H1 (cell line): ENCODE measurements around the gene ITIH4. TPM values are rescaled to one million over a fixed set of nuclear protein-coding genes. Genes with fewer than 3 reads are reported as not detected.

Source experiments
- CTCF ChIA-PET: fragments of 300-600 bp; sonication (Branson Sonifier 250); formaldehyde crosslinking; loops from one replicate; lab custom pipeline; 2021; ENCODE audit not compliant: partially characterized antibody; lab: Charles Lee
- POLR2A ChIA-PET: fragments of 300-600 bp; sonication (Branson Sonifier 250); formaldehyde crosslinking; loops from one replicate; lab custom pipeline; 2021; ENCODE audit warnings: inconsistent platforms; ENCODE audit not compliant: partially characterized antibody; lab: Charles Lee
- DNase-seq, 2 experiments: peaks; one replicate each; pipeline versions ENCODE4 v3.0.0 to v3.0.0-alpha.2; 2010 to 2022; ENCODE audit warnings: low spot score in 2 of 2, low read depth in 1 of 2, mixed read lengths in 1 of 2
- FAIRE-seq: peaks from 2 replicates; lab custom pipeline; 2011; peaks lifted over from hg19 to GRCh38; lab: Jason Lieb, UNC
- H2AFZ ChIP-seq: 2 replicates; pipeline ENCODE4 v1.8.1; 2012; ENCODE audit warnings: low read length, inconsistent platforms
- H2AK5ac ChIP-seq: 2 replicates; pipeline ENCODE4 v1.6.1; 2013; ENCODE audit warnings: low read depth, low read length
- H2BK120ac ChIP-seq: replicated peaks from 2 replicates; pipeline ENCODE3; 2013; ENCODE audit warnings: low read depth, low read length, inconsistent platforms
- H2BK12ac ChIP-seq: 2 replicates; pipeline ENCODE4 v1.6.1; 2013; ENCODE audit warnings: low read depth, low read length
- H2BK15ac ChIP-seq: 2 replicates; pipeline ENCODE4 v1.6.1; 2013; ENCODE audit warnings: low read length
- H2BK20ac ChIP-seq: 2 replicates; pipeline ENCODE4 v1.6.1; 2013; ENCODE audit warnings: low read length
- H2BK5ac ChIP-seq: 2 replicates; pipeline ENCODE4 v1.6.1; 2013; ENCODE audit warnings: low read depth, low read length
- H3K14ac ChIP-seq: 2 replicates; pipeline ENCODE4 v1.6.1; 2013; ENCODE audit warnings: inconsistent platforms; ENCODE audit not compliant: insufficient read length
- H3K18ac ChIP-seq: 2 replicates; pipeline ENCODE4 v1.6.1; 2013; ENCODE audit warnings: low read length; ENCODE audit errors: extremely low read depth
- H3K23ac ChIP-seq: 2 replicates; pipeline ENCODE4 v1.6.1; 2013; ENCODE audit warnings: inconsistent platforms; ENCODE audit not compliant: insufficient read length
- H3K23me2 ChIP-seq: 2 replicates; pipeline ENCODE4 v1.6.1; 2013; ENCODE audit warnings: low read depth, low read length
- H3K27ac ChIP-seq: 2 replicates; pipeline ENCODE4 v1.6.1; 2011; ENCODE audit warnings: low read depth, low read length, inconsistent platforms
- H3K27me3 ChIP-seq, 4 experiments: replicated peaks in 1 of 4; 1 replicate in 1 of 4; 2 replicates in 3 of 4; pipeline versions ENCODE4 v1.6.1 to v1.8.1; 2011 to 2013; ENCODE audit warnings: low read length in 3 of 4, mild to moderate bottlenecking in 3 of 4, inconsistent platforms in 2 of 4, mixed read lengths in 2 of 4, moderate library complexity in 1 of 4; ENCODE audit not compliant: control insufficient read depth in 3 of 4, insufficient read depth in 3 of 4; ENCODE audit errors: extremely low read depth in 1 of 4
- H3K36me3 ChIP-seq, 4 experiments: 2 replicates each; pipeline versions ENCODE4 v1.6.1 to v1.8.1; 2011 to 2013; ENCODE audit warnings: mild to moderate bottlenecking in 4 of 4, low read length in 3 of 4, moderate library complexity in 2 of 4, control low read depth in 1 of 4, inconsistent platforms in 1 of 4; ENCODE audit not compliant: insufficient read depth in 4 of 4, control insufficient read depth in 2 of 4
- H3K4ac ChIP-seq: replicated peaks from 2 replicates; pipeline ENCODE3; 2013; ENCODE audit warnings: low read length, low read depth, mixed read lengths, inconsistent platforms; ENCODE audit not compliant: insufficient read length
- H3K4me1 ChIP-seq, 4 experiments: replicated peaks in 1 of 4; 1 replicate in 1 of 4; 2 replicates in 3 of 4; pipeline versions ENCODE4 v1.6.1 to v1.8.1; 2011 to 2013; ENCODE audit warnings: low read length in 3 of 4, inconsistent platforms in 2 of 4, mixed read lengths in 1 of 4; ENCODE audit not compliant: insufficient read depth in 4 of 4, control insufficient read depth in 3 of 4
- H3K4me2 ChIP-seq, 2 experiments: 2 replicates each; pipeline versions ENCODE4 v1.6.1 to v1.8.1; 2011 to 2013; ENCODE audit warnings: low read depth in 2 of 2, low read length in 2 of 2, control low read depth in 1 of 2, inconsistent platforms in 1 of 2, mild to moderate bottlenecking in 1 of 2; ENCODE audit not compliant: insufficient read depth in 1 of 2
- H3K4me3 ChIP-seq, 4 experiments: fragments of 200-600, 300-600 bp in 1 of 4; sonication (generic), shearing (Covaris generic), sonication (Bioruptor Twin) in 1 of 4; 2 replicates each; pipeline versions ENCODE4 v1.5.1 to v1.8.1; 2011 to 2016; ENCODE audit warnings: low read length in 4 of 4, low read depth in 3 of 4, control low read depth in 2 of 4, inconsistent platforms in 2 of 4, mild to moderate bottlenecking in 2 of 4, mixed read lengths in 1 of 4, moderate library complexity in 1 of 4; ENCODE audit not compliant: insufficient read depth in 2 of 4; ENCODE audit errors: extremely low read depth in 1 of 4
- H3K56ac ChIP-seq: replicated peaks from 2 replicates; pipeline ENCODE3; 2013; ENCODE audit warnings: low read depth, mild to moderate bottlenecking, mixed read lengths, low read length, inconsistent platforms; ENCODE audit not compliant: insufficient read length
- H3K79me1 ChIP-seq: 2 replicates; pipeline ENCODE4 v1.6.1; 2013; ENCODE audit warnings: low read depth, low read length, control low read depth
- H3K79me2 ChIP-seq, 2 experiments: 2 replicates each; pipeline versions ENCODE4 v1.6.1 to v1.8.1; 2012 to 2013; ENCODE audit warnings: low read length in 2 of 2, mild to moderate bottlenecking in 2 of 2, inconsistent platforms in 1 of 2; ENCODE audit not compliant: insufficient read depth in 2 of 2, control insufficient read depth in 1 of 2
- H3K9ac ChIP-seq, 4 experiments: replicated peaks in 1 of 4; 1 replicate in 1 of 4; 2 replicates in 3 of 4; pipeline versions ENCODE4 v1.6.1 to v1.8.1; 2011 to 2013; ENCODE audit warnings: low read depth in 3 of 4, low read length in 3 of 4, control low read depth in 2 of 4, mild to moderate bottlenecking in 2 of 4, moderate library complexity in 2 of 4, inconsistent platforms in 1 of 4; ENCODE audit errors: extremely low read depth in 1 of 4
- H3K9me3 ChIP-seq, 2 experiments: 2 replicates each; pipeline versions ENCODE4 v1.6.1 to v1.8.1; 2012 to 2013; ENCODE audit warnings: mild to moderate bottlenecking in 2 of 2, moderate library complexity in 2 of 2, control low read depth in 1 of 2, inconsistent platforms in 1 of 2, low read depth in 1 of 2, low read length in 1 of 2, mixed read lengths in 1 of 2; ENCODE audit not compliant: insufficient read depth in 2 of 2
- H4K20me1 ChIP-seq, 2 experiments: replicated peaks in 1 of 2; 2 replicates each; pipeline versions ENCODE3 to v1.8.1; 2011 to 2013; ENCODE audit warnings: inconsistent platforms in 2 of 2, low read length in 2 of 2, mild to moderate bottlenecking in 1 of 2; ENCODE audit not compliant: insufficient read depth in 2 of 2, control insufficient read depth in 1 of 2
- H4K5ac ChIP-seq: 2 replicates; pipeline ENCODE4 v1.6.1; 2013; ENCODE audit warnings: low read length, low read depth, mixed read lengths, inconsistent platforms; ENCODE audit not compliant: insufficient read length
- H4K8ac ChIP-seq: 2 replicates; pipeline ENCODE4 v1.8.0; 2013; ENCODE audit warnings: mild to moderate bottlenecking, moderate library complexity, low read length, inconsistent platforms; ENCODE audit not compliant: insufficient read depth; ENCODE audit errors: extremely low read depth
- H4K91ac ChIP-seq: replicated peaks from 2 replicates; pipeline ENCODE3; 2013; ENCODE audit warnings: low read length, mixed read lengths, inconsistent platforms; ENCODE audit not compliant: insufficient read length
- ASH2L ChIP-seq: fragments of 200-600, 300-600 bp; sonication (generic); IDR thresholded peaks from one replicate; pipeline ENCODE4 v1.7.1; 2017; ENCODE audit warnings: low read length
- CREB1 ChIP-seq: IDR thresholded peaks from 2 replicates; pipeline ENCODE4 v1.6.1; 2012; ENCODE audit warnings: inconsistent platforms
- EGR1 ChIP-seq: IDR thresholded peaks from 2 replicates; pipeline ENCODE4 v1.6.1; 2011; ENCODE audit warnings: low read depth, low read length, borderline replicate concordance
- JUN ChIP-seq: IDR thresholded peaks from 2 replicates; pipeline ENCODE4 v1.6.1; 2011; ENCODE audit warnings: low read depth, mild to moderate bottlenecking, improper control_type of control experiment, low read length
- KDM4A ChIP-seq: IDR thresholded peaks from one replicate; pipeline ENCODE4 v1.7.1; 2012; ENCODE audit warnings: low read depth, mild to moderate bottlenecking, moderate library complexity, low read length, inconsistent platforms; ENCODE audit not compliant: severe bottlenecking
- POLR2A ChIP-seq, 2 experiments: IDR thresholded peaks; 1 replicate in 1 of 2; 2 replicates in 1 of 2; pipeline ENCODE4 v1.6.1; 2011; ENCODE audit warnings: low read depth in 2 of 2, low read length in 2 of 2, mild to moderate bottlenecking in 2 of 2; ENCODE audit errors: control extremely low read depth in 1 of 2
- POU5F1 ChIP-seq: IDR thresholded peaks from 2 replicates; pipeline ENCODE4 v1.6.1; 2011; ENCODE audit warnings: low read depth, mild to moderate bottlenecking, low read length, moderate library complexity
- TAF7 ChIP-seq: optimal IDR thresholded peaks from 2 replicates; pipeline ENCODE3; 2011; ENCODE audit warnings: low read depth, mild to moderate bottlenecking, inconsistent platforms, low read length, moderate library complexity, borderline replicate concordance
- YY1 ChIP-seq: IDR thresholded peaks from 2 replicates; pipeline ENCODE4 v1.6.1; 2011; ENCODE audit warnings: low read depth, mild to moderate bottlenecking, low read length
- ZNF274 ChIP-seq: IDR thresholded peaks from 2 replicates; pipeline ENCODE4 v1.7.0; 2012; ENCODE audit warnings: low read length, borderline replicate concordance; ENCODE audit errors: extremely low read depth
- WGBS, 2 experiments: shearing (Covaris generic) in 1 of 2; methylation state at CpG; one replicate each; pipeline versions ENCODE4 v1.1.6 to v1.1.7; 2013 to 2015; ENCODE audit warnings: low lambda C conversion rate in 2 of 2, mixed read lengths in 2 of 2, inconsistent platforms in 1 of 2, low coverage in 1 of 2, missing lambda C conversion rate in 1 of 2; ENCODE audit not compliant: insufficient replicate concordance in 2 of 2, insufficient coverage in 1 of 2, insufficient read length in 1 of 2; ENCODE audit errors: extremely low coverage in 1 of 2, missing lambda C conversion rate in 1 of 2; 5-methylcytosine and 5-hydroxymethylcytosine counted together
- polyA plus RNA-seq, 7 experiments: library from polyadenylated mRNA; depleted of rRNA in 3 of 7; stranded (reverse) in 5 of 7; unstranded in 2 of 7; fragments of >200 nt in 5 of 7; fragments of 200-250 nt in 2 of 7; gene quantifications; 1 replicate in 5 of 7; 2 replicates in 1 of 7; 4 replicates in 1 of 7; pipeline versions ENCODE4 v1.2.1 to v1.2.3, GENCODE V29; 2011 to 2013; ENCODE audit warnings: missing spikeins in 2 of 7, mixed read lengths in 2 of 7
- total RNA-seq: library from RNA; stranded (reverse); fragmentation: NEBNext Ultra II Directional; extraction: Animal tissue kit (Norgen Biotek cat#: 25700); gene quantifications from 2 replicates; pipeline ENCODE4 v1.2.1, GENCODE V29; 2021
- TF ChIP-seq, protein P1 (sequence below): IDR thresholded peaks from 2 replicates; pipeline ENCODE4 v1.6.1; 2011; ENCODE audit warnings: low read depth, mild to moderate bottlenecking, low read length; ENCODE audit not compliant: insufficient read depth

Gene ITIH4
- total and polyA plus RNA-seq, 2 of the 8 experiments (the other 6 are each of a cell fraction or from before 2014, with no cell fraction given) = 3.4 to 3.7 TPM

DNA sequence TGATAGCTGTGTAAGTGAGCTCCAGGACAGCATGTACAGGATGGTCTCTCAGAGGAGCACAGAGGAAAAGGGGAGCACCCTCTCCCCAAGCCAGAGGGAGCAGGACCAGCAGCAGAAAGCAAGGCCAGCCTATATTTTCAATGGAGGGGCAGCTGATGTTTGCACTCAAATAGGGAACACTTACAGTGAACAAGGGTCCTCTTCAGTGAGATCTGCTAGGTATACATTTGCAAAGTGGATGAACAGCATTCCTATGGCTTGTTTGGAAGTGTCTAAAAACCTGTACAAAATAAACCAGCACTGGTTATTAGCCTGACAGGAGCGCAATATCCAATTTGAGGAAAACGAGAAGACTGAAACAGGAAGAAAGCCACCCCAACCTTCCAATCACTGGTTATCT is 21.9 kb upstream of the ITIH4 start:
- Histone ChIP-seq H3K4ac (no peak overlapping the region), H3K79me2 (no peaks in the 10 kb centered on the region), H3K36me3 (peaks cover 3 to 13% (median 7%) of the 10 kb centered on the region in 4 experiments; a peak in 7 of 8 replicates), H2BK5ac (no peak overlapping the region), H3K79me1 (no peaks in the 10 kb centered on the region), H3K9ac (no peak overlapping the region), H4K20me1 (peaks cover 0 to 2% of the 10 kb centered on the region in 2 experiments), H3K4me3 (no peak overlapping the region), H3K27me3 (no peaks in the 10 kb centered on the region), H3K18ac (no peak overlapping the region), H4K91ac (no peak overlapping the region), H4K8ac (no peak overlapping the region; the same call in 1 of the 2 replicates), H2BK20ac (no peak overlapping the region), H4K5ac (no peak overlapping the region), H3K4me2 (no peak overlapping the region), H2AK5ac (no peak overlapping the region), H3K23me2 (no peaks in the 10 kb centered on the region), H3K23ac (no peak overlapping the region), H3K27ac (no peak overlapping the region), H2AFZ (no peak overlapping the region), H2BK15ac (no peak overlapping the region), H2BK12ac (no peak overlapping the region), H2BK120ac (no peak overlapping the region), H3K9me3 (no peaks in the 10 kb centered on the region), H3K4me1 (no peaks in the 10 kb centered on the region), H3K56ac (no peak overlapping the region), H3K14ac (no peak overlapping the region)
- POLR2A ChIA-PET = no interaction called here
- CTCF ChIA-PET = interaction anchor here (0.7 to 2.9 kb wide), 19 partner anchors 9 to 343 kb away, joined by 3 to 20 read pairs (median 5); no protein-coding TSS in a partner anchor
- TF ChIP-seq EGR1 = no peak
- no peak for TF ChIP-seq ASH2L
- no peak for TF ChIP-seq KDM4A
- TF ChIP-seq, protein P1, sequence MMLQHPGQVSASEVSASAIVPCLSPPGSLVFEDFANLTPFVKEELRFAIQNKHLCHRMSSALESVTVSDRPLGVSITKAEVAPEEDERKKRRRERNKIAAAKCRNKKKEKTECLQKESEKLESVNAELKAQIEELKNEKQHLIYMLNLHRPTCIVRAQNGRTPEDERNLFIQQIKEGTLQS = no peak
- no peak for TF ChIP-seq JUN
- no peak for TF ChIP-seq POLR2A (IDR thresholded peaks at IDR 0.05; ENCODE audit: control extremely low read depth in 1 of 2, low read depth in 2 of 2, low read length in 2 of 2)
- no peak for TF ChIP-seq TAF7
- no peak for TF ChIP-seq POU5F1
- no peak for TF ChIP-seq CREB1
- no peak for TF ChIP-seq ZNF274
- no peak for TF ChIP-seq YY1
- WGBS, 2 experiments = 80% methylated on average over 2 of the region's 2 CpGs; no CpG with 5 or more reads in 1 of the 2 experiments
- no peak for DNase-seq
- no peak for FAIRE-seq
